ENCODE results near the gene TMEM165. TPM values are rescaled to one million over a fixed set of nuclear protein-coding genes. Genes with fewer than 3 reads are reported as not detected.

TMEM165 gene
- total RNA-seq, 1 experiment from 2014 or later = 119 TPM

GRCh38 chr4:55382488-55383003 lies 13.2 kb upstream of the TMEM165 start:
- Mint-ChIP-seq H3K36me3 (ENCODE audit: insufficient read depth, unreplicated experiment) (no peaks in the 10 kb centered on the region), H3K4me3 (ENCODE audit: unreplicated experiment) (no peak overlapping the region), H3K4me1 (ENCODE audit: insufficient read depth, unreplicated experiment) (peaks cover 8% of the 10 kb centered on the region), H3K27me3 (ENCODE audit: insufficient read depth, unreplicated experiment) (no peaks in the 10 kb centered on the region), H3K9me3 (ENCODE audit: unreplicated experiment) (no peaks in the 10 kb centered on the region), H3K27ac (ENCODE audit: low read depth, unreplicated experiment) (no peak overlapping the region)
- DNase-seq (ENCODE audit: unreplicated experiment) = no peak
- no TSS peak for BruUV-seq (replicated peaks)
- ChIA-PET CTCF (no interaction called here), POLR2A (no interaction called here)
- intact Hi-C loops (cut with micrococcal nuclease) = no loop called here
- TF ChIP-seq CTCF (IDR thresholded peaks at IDR 0.05; ENCODE audit: unreplicated experiment) = no peak

- Mint-ChIP-seq H3K4me3 (ENCODE audit: unreplicated experiment) (no peak overlapping the region), H3K27me3 (ENCODE audit: insufficient read depth, unreplicated experiment) (no peaks in the 10 kb centered on the region), H3K9me3 (ENCODE audit: unreplicated experiment) (no peaks in the 10 kb centered on the region), H3K4me1 (ENCODE audit: insufficient read depth, unreplicated experiment) (no peaks in the 10 kb centered on the region), H3K36me3 (ENCODE audit: insufficient read depth, unreplicated experiment) (no peaks in the 10 kb centered on the region), H3K27ac (ENCODE audit: low read depth, unreplicated experiment) (no peak overlapping the region)
- no TSS peak for BruUV-seq (replicated peaks)
- ChIA-PET POLR2A (interaction anchor here (0.8 to 4.7 kb wide), 3 partner anchors 10 to 40 kb away, joined by 4 to 42 read pairs (median 4); partner anchors contain the start of genes SRD5A3 and TMEM165), CTCF (interaction anchor here (0.6 to 0.7 kb wide), 2 partner anchors 8 to 47 kb away, joined by 3 to 4 read pairs; no protein-coding TSS in a partner anchor)
- intact Hi-C loops (cut with micrococcal nuclease) = no loop called here
- no peak for DNase-seq (ENCODE audit: unreplicated experiment)
- TF ChIP-seq CTCF (IDR thresholded peaks at IDR 0.05; ENCODE audit: unreplicated experiment) = no peak
These were observed 10.5 kb upstream of the TMEM165 start for GRCh38 chr4:55385201-55385649.

- BruUV-seq (replicated peaks) = no TSS peak
- no peaks in the 10 kb centered on the region for H3K36me3 Mint-ChIP-seq (ENCODE audit: insufficient read depth, unreplicated experiment)
- TF ChIP-seq CTCF (IDR thresholded peaks at IDR 0.05; ENCODE audit: unreplicated experiment) = no peak
- DNase-seq (ENCODE audit: unreplicated experiment) = no peak
- H3K27ac Mint-ChIP-seq (ENCODE audit: low read depth, unreplicated experiment) = no peak overlapping the region
- ChIA-PET POLR2A (interaction anchor here (0.5 to 4.7 kb wide), 4 partner anchors 9 to 301 kb away, joined by 3 to 42 read pairs (median 4); partner anchors contain the start of gene TMEM165), CTCF (interaction anchor here (1.4 kb wide), 1 partner anchor 40 kb away, joined by 6 read pairs; the partner anchor contains the start of gene SRD5A3)
- no peaks in the 10 kb centered on the region for H3K4me1 Mint-ChIP-seq (ENCODE audit: insufficient read depth, unreplicated experiment)
- H3K27me3 Mint-ChIP-seq (ENCODE audit: insufficient read depth, unreplicated experiment) = no peaks in the 10 kb centered on the region
- intact Hi-C loops (cut with micrococcal nuclease) = no loop called here
- H3K9me3 Mint-ChIP-seq (ENCODE audit: unreplicated experiment) = no peaks in the 10 kb centered on the region
- no peak overlapping the region for H3K4me3 Mint-ChIP-seq (ENCODE audit: unreplicated experiment)
These were observed 9.7 kb upstream of the TMEM165 start for GRCh38 chr4:55386073-55386472.

- ChIA-PET POLR2A (interaction anchor here (1.0 to 4.7 kb wide), 4 partner anchors 8 to 42 kb away, joined by 3 to 42 read pairs (median 4); partner anchors contain the start of gene TMEM165), CTCF (interaction anchor here (1.4 kb wide), 1 partner anchor 41 kb away, joined by 6 read pairs; the partner anchor contains the start of gene SRD5A3)
- Mint-ChIP-seq H3K4me3 (ENCODE audit: unreplicated experiment) (no peak overlapping the region), H3K4me1 (ENCODE audit: insufficient read depth, unreplicated experiment) (no peaks in the 10 kb centered on the region), H3K27ac (ENCODE audit: low read depth, unreplicated experiment) (no peak overlapping the region), H3K36me3 (ENCODE audit: insufficient read depth, unreplicated experiment) (no peaks in the 10 kb centered on the region), H3K9me3 (ENCODE audit: unreplicated experiment) (no peaks in the 10 kb centered on the region), H3K27me3 (ENCODE audit: insufficient read depth, unreplicated experiment) (no peaks in the 10 kb centered on the region)
- no peak for TF ChIP-seq CTCF (IDR thresholded peaks at IDR 0.05; ENCODE audit: unreplicated experiment)
- no TSS peak for BruUV-seq (replicated peaks)
- DNase-seq (ENCODE audit: unreplicated experiment) = no peak
- intact Hi-C loops (cut with micrococcal nuclease) = no loop called here
These were observed 8.9 kb upstream of the TMEM165 start for GRCh38 chr4:55386840-55387239.
